GM10266 (cell line): Measurements from ENCODE around the gene SAFB2.

Experiments
- DNase-seq: peaks from one replicate; pipeline ENCODE4 v3.0.0; 2012; ENCODE audit errors: extremely low spot score
- CTCF ChIP-seq: IDR thresholded peaks from 2 replicates; pipeline ENCODE4 v1.5.1; 2012; ENCODE audit warnings: mild to moderate bottlenecking, low read depth; ENCODE audit not compliant: control insufficient read depth, insufficient read depth; ENCODE audit errors: missing control alignments

SAFB2 gene

GRCh38 chr19:5635427-5635826 lies 12.9 kb upstream of the SAFB2 start:
- no peak for DNase-seq
- no peak for TF ChIP-seq CTCF

- TF ChIP-seq CTCF, result no peak
- no peak for DNase-seq
Measured at GRCh38 chr19:5632657-5633056, 10.1 kb upstream of the SAFB2 start.

- TF ChIP-seq CTCF, result no peak
- DNase-seq, result no peak
Measured at GRCh38 chr19:5632241-5632612, 9.7 kb upstream of the SAFB2 start.

- TF ChIP-seq CTCF, result no peak
- DNase-seq, result no peak
Measured at GRCh38 chr19:5631567-5632240, 9.1 kb upstream of the SAFB2 start.

GRCh38 chr19:5628919-5629481 lies 6.4 kb upstream of the SAFB2 start:
- no peak for DNase-seq
- no peak for TF ChIP-seq CTCF

- TF ChIP-seq CTCF, result no peak
- no peak for DNase-seq
Measured at GRCh38 chr19:5628461-5628860, 5.9 kb upstream of the SAFB2 start.

GRCh38 chr19:5627395-5627904 lies 4.9 kb upstream of the SAFB2 start:
- TF ChIP-seq CTCF, result no peak

More at GRCh38 chr19:5627395-5627904, 4.9 kb upstream of the SAFB2 start:
- peak; percentile 69 for DNase-seq
